ENCODE data around the gene MINDY4. TPM values are rescaled to one million over a fixed set of nuclear protein-coding genes. Genes with fewer than 3 reads are reported as not detected.

MINDY4 gene
- total RNA-seq: 10 to 100 TPM; 11.0 to 30.9 (median 18.9) TPM

DNA sequence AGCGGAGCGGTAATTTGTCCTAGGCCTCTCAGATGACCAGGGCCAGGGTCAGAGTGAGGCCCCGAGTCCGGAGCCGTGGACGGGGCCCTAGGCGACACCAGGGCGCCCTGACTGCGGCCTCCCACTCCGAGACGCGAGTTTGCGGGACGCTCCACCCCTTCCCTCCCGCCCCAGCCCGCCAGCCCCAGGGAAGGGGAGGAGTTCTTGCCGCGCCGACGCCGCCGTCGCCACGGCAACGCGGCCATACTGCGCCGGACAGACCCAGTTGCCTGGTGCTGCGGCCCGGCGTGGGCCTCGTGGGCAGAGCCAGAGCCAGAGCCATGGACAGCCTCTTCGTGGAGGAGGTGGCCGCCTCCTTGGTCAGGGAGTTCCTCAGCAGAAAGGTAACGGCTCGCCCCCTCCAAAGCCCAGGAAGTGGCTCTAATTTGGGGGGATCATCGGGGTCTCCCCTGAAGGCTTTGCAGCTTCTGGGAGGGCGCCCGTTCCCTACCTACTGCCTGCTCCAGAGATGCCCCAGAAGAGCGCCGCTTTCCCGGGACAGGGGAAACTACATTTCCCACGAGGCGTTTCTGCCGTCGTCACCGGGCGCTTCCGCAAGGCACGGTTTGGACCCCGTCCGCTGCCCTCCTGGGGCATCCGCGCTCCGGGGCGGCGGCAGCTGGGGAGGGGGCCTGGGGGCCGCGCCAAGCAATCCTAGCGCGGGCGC, at the start of gene MINDY4:
TSS of gene MINDY4 (plus strand) at position 244 of the 706 bp plus-strand sequence. CDS start at position 321, 77 bp downstream.
- no peak for DNase-seq (ENCODE audit: low spot score)
- TF ChIP-seq CTCF (IDR thresholded peaks at IDR 0.05): no peak
- peak; percentile 85 for ATAC-seq (ENCODE audit: low FRiP score)

- no peak for ATAC-seq (ENCODE audit: low FRiP score)
- TF ChIP-seq CTCF (IDR thresholded peaks at IDR 0.05): no peak
Measured at GRCh38 chr7:30722187-30722586, 49.0 kb upstream of the MINDY4 start.

DNA sequence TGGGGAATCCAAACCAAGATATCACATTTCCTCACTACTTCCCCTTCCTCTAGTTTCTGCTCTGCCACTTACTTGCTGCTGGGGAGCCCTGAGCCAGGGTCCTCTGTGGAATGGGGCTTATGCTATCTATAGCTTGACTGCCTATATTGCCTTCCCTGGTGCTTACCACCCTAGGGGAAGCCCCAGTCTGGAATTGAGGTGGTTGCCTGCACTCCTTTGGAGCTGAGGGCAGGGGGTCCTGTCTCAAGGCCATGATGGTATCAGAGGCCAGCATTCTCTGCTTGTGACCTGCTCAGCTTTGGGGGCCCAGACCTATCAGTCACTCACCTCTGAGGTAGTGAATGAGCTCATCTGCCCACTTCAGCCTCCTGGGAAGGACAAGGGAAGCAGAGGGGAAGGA, 48.5 kb upstream of the MINDY4 start:
- ATAC-seq (ENCODE audit: low FRiP score): no peak
- TF ChIP-seq CTCF (IDR thresholded peaks at IDR 0.05): no peak
- no peak for DNase-seq (ENCODE audit: low spot score)

More at GRCh38 chr7:30722187-30722586, 49.0 kb upstream of the MINDY4 start:
- DNase-seq (ENCODE audit: low spot score): no peak

DNA sequence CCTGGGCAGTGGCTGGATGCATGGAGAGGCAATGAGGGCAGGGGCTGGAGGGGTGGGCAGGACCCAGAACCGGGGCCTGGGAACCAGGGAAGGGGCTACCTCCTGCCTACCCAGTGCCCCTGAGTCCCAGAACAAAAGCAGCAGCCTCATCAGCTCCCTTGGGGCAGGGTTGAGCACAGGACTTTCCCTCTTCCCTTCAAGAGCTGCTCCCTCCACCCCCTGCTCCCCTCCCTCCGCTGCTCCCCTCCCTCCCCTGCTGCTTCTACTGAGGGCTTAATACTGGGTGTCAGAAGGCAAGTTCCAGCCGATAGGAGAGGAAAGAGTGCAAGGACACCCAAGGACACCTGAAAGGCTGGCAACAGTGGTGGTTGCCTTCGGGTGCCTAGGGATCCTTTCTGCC, 47.4 kb upstream of the MINDY4 start:
- TF ChIP-seq CTCF (IDR thresholded peaks at IDR 0.05): no peak
- DNase-seq (ENCODE audit: low spot score): no peak
- no peak for ATAC-seq (ENCODE audit: low FRiP score)

DNA sequence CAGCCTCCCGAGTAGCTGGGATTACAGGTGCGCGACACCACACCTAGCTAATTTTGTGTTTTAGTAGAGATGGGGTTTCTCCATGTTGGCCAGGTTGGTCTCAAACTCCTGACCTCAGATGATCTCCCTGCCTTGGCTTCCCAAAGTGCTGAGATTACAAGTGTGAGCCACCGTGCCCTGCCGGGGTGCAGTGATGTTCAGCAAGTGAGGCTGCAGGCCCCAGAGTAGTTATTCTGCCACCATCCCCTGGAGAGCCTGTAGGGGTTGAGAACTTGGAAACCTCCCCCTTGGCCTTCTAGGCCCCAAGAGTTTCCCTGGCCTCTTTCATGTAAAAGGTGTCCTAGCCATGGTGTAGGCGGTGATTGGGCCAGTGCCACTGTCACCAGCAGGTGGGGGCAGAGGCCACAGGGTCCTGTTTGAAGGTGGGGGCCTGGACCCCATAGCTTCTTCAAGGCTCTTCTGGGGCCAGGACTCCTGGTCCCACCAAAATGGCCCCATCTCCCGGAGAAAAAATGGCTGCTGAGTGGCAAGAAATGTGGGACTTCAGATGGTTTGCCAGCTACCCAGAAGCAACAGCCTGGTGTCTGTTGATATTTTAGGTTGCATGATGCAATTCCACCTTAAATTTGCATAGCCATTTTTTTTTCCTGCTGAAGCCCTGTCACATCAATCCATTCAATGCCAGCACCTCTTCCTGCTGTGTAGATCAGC, 44.8 kb upstream of the MINDY4 start:
- no peak for DNase-seq (ENCODE audit: low spot score)
- ATAC-seq (ENCODE audit: low FRiP score): no peak
- TF ChIP-seq CTCF (IDR thresholded peaks at IDR 0.05): no peak

- DNase-seq (ENCODE audit: low spot score): no peak
Measured at GRCh38 chr7:30727061-30727945, 43.9 kb upstream of the MINDY4 start.

More at GRCh38 chr7:30727061-30727945, 43.9 kb upstream of the MINDY4 start:
- no peak for TF ChIP-seq CTCF (IDR thresholded peaks at IDR 0.05)
- no peak for ATAC-seq (ENCODE audit: low FRiP score)
